Mesendoderm (in vitro differentiated cells): ENCODE measurements around the gene PGAM5.

ENCODE experiments used
- DNase-seq: peaks from one replicate; pipeline ENCODE4 v3.0.0; 2013
- H2AK5ac ChIP-seq: 2 replicates; pipeline ENCODE4 v1.6.1; 2013; ENCODE audit warnings: low read length, inconsistent platforms
- H2BK120ac ChIP-seq: 2 replicates; pipeline ENCODE4 v1.6.1; 2013; ENCODE audit warnings: low read depth, mild to moderate bottlenecking, low read length, moderate library complexity, mixed read lengths
- H2BK15ac ChIP-seq: replicated peaks from 2 replicates; pipeline ENCODE4 v1.6.1; 2013; ENCODE audit warnings: low read depth, mild to moderate bottlenecking, moderate library complexity
- H2BK5ac ChIP-seq: 2 replicates; pipeline ENCODE4 v1.6.1; 2013; ENCODE audit warnings: low read length, inconsistent platforms
- H3K18ac ChIP-seq: 2 replicates; pipeline ENCODE4 v1.6.1; 2013; ENCODE audit warnings: mild to moderate bottlenecking, low read length, mixed read lengths
- H3K23ac ChIP-seq: one replicate; pipeline ENCODE4 v1.6.1; 2013; ENCODE audit warnings: low read length
- H3K27ac ChIP-seq: 2 replicates; pipeline ENCODE4 v1.5.1; 2013; ENCODE audit warnings: low read depth, mild to moderate bottlenecking, inconsistent platforms, low read length, moderate library complexity
- H3K27me3 ChIP-seq: 2 replicates; pipeline ENCODE4 v1.6.1; 2013; ENCODE audit warnings: low read length, control low read depth, mild to moderate bottlenecking, inconsistent platforms; ENCODE audit not compliant: insufficient read depth, poor library complexity
- H3K36me3 ChIP-seq: 2 replicates; pipeline ENCODE4 v1.6.1; 2013; ENCODE audit warnings: low read length, inconsistent platforms; ENCODE audit not compliant: control insufficient read depth, insufficient read depth
- H3K4ac ChIP-seq: one replicate; pipeline ENCODE4 v1.6.1; 2013; ENCODE audit warnings: low read depth, mild to moderate bottlenecking, low read length, moderate library complexity
- H3K4me1 ChIP-seq: 2 replicates; pipeline ENCODE4 v1.6.1; 2013; ENCODE audit warnings: low read depth, low read length, inconsistent platforms; ENCODE audit not compliant: control insufficient read depth
- H3K4me2 ChIP-seq: 2 replicates; pipeline ENCODE4 v1.6.1; 2013; ENCODE audit warnings: low read length
- H3K4me3 ChIP-seq: 2 replicates; pipeline ENCODE4 v1.5.1; 2013; ENCODE audit warnings: mild to moderate bottlenecking, low read length
- H3K56ac ChIP-seq: one replicate; pipeline ENCODE4 v1.6.1; 2013; ENCODE audit warnings: low read length
- H3K79me1 ChIP-seq: 2 replicates; pipeline ENCODE4 v1.6.1; 2013; ENCODE audit warnings: low read length, inconsistent platforms
- H3K79me2 ChIP-seq: 2 replicates; pipeline ENCODE4 v1.6.1; 2013; ENCODE audit warnings: mild to moderate bottlenecking, low read length; ENCODE audit not compliant: control insufficient read depth, insufficient read depth
- H3K9ac ChIP-seq: 2 replicates; pipeline ENCODE4 v1.6.1; 2013; ENCODE audit warnings: low read length, inconsistent platforms
- H4K5ac ChIP-seq: one replicate; pipeline ENCODE4 v1.6.1; 2013; ENCODE audit warnings: low read length
- H4K8ac ChIP-seq: one replicate; pipeline ENCODE4 v1.6.1; 2013; ENCODE audit warnings: low read depth, mild to moderate bottlenecking, control low read depth, low read length, moderate library complexity
- WGBS: extraction: QIAGEN DNeasy Blood & Tissue Kit; methylation state at CpG from one replicate; pipeline ENCODE4 v1.1.7; 2013; ENCODE audit warnings: low lambda C conversion rate, missing lambda C conversion rate; ENCODE audit not compliant: insufficient coverage; ENCODE audit errors: extremely low coverage; 5-methylcytosine and 5-hydroxymethylcytosine counted together

PGAM5 gene

GRCh38 chr12:132719141-132719953 lies 8.7 kb downstream of the PGAM5 start:
- H3K18ac ChIP-seq, result no peak overlapping the region
- H3K27me3 ChIP-seq, result no peaks in the 10 kb centered on the region
- no peak for DNase-seq
- no peak overlapping the region for H4K8ac ChIP-seq
- H3K56ac ChIP-seq, result no peak overlapping the region
- H3K79me2 ChIP-seq, result peaks cover 5% of the 10 kb centered on the region
- peaks cover 2% of the 10 kb centered on the region for H3K79me1 ChIP-seq
- no peak overlapping the region for H3K4me2 ChIP-seq
- H4K5ac ChIP-seq, result no peak overlapping the region
- no peak overlapping the region for H3K9ac ChIP-seq
- no peak overlapping the region for H2AK5ac ChIP-seq
- no peak overlapping the region for H3K4me3 ChIP-seq
- H3K27ac ChIP-seq, result no peak overlapping the region
- H2BK120ac ChIP-seq, result no peak overlapping the region
- no peaks in the 10 kb centered on the region for H3K4me1 ChIP-seq
- no CpG with 5 or more reads among the region's 31 CpGs for WGBS
- no peak overlapping the region for H2BK5ac ChIP-seq
- H2BK15ac ChIP-seq, result no peak overlapping the region
- H3K23ac ChIP-seq, result no peak overlapping the region
- no peak overlapping the region for H3K4ac ChIP-seq
- H3K36me3 ChIP-seq, result peaks cover 25% of the 10 kb centered on the region

DNA sequence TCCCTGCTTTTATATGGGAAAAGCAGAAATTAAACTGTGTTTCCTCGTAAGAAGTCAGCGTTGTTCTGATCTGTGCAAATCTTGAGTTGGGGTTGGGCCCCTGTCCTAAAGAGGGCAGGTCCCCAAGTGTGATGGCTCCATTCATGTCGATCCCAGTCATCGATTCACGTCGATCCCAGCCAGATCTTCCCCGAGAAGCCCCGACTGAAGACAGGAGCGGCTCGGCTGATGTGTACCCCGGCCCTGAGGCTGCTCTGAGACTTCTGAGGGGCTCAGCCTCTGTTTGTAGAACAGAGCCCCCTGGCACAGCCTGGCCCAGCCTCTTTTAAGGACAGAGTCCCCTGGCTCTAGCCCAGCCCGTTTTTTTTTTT lies 9.3 kb downstream of the PGAM5 start:
- H4K5ac ChIP-seq, result no peak overlapping the region
- H2BK5ac ChIP-seq, result no peak overlapping the region
- H3K23ac ChIP-seq, result no peak overlapping the region
- H3K18ac ChIP-seq, result no peak overlapping the region
- WGBS, result no CpG with 5 or more reads among the region's 12 CpGs
- no peak overlapping the region for H2BK15ac ChIP-seq
- no peaks in the 10 kb centered on the region for H3K79me2 ChIP-seq
- no peaks in the 10 kb centered on the region for H3K79me1 ChIP-seq
- H4K8ac ChIP-seq, result no peak overlapping the region
- no peak overlapping the region for H3K27ac ChIP-seq
- no peak overlapping the region for H3K4ac ChIP-seq
- H3K36me3 ChIP-seq, result peaks cover 21% of the 10 kb centered on the region
- no peak overlapping the region for H3K4me2 ChIP-seq
- H2AK5ac ChIP-seq, result no peak overlapping the region
- no peak overlapping the region for H3K4me3 ChIP-seq
- no peaks in the 10 kb centered on the region for H3K4me1 ChIP-seq
- no peak overlapping the region for H2BK120ac ChIP-seq
- H3K9ac ChIP-seq, result no peak overlapping the region
- H3K56ac ChIP-seq, result no peak overlapping the region
- H3K27me3 ChIP-seq, result no peaks in the 10 kb centered on the region
- no peak for DNase-seq

- no CpG with 5 or more reads among the region's 25 CpGs for WGBS
- H3K36me3 ChIP-seq, result peaks cover 23% of the 10 kb centered on the region
Measured at GRCh38 chr12:132720606-132721345, 10.1 kb downstream of the PGAM5 start.

GRCh38 chr12:132723015-132723763 lies 12.5 kb downstream of the PGAM5 start:
- Histone ChIP-seq H3K79me1 (no peaks in the 10 kb centered on the region), H3K27ac (no peak overlapping the region), H3K4me2 (no peak overlapping the region), H3K9ac (no peak overlapping the region), H3K27me3 (no peaks in the 10 kb centered on the region), H3K4ac (no peak overlapping the region), H2BK15ac (no peak overlapping the region), H3K36me3 (peaks cover 34% of the 10 kb centered on the region), H2AK5ac (no peak overlapping the region), H4K8ac (no peak overlapping the region), H3K4me1 (no peaks in the 10 kb centered on the region), H3K56ac (no peak overlapping the region), H3K79me2 (no peaks in the 10 kb centered on the region), H3K23ac (no peak overlapping the region), H3K18ac (no peak overlapping the region), H2BK120ac (no peak overlapping the region), H2BK5ac (no peak overlapping the region), H4K5ac (no peak overlapping the region), H3K4me3 (no peak overlapping the region)
- no peak for DNase-seq
- no CpG with 5 or more reads among the region's 30 CpGs for WGBS

More at GRCh38 chr12:132720606-132721345, 10.1 kb downstream of the PGAM5 start:
- Histone ChIP-seq H3K4ac (no peak overlapping the region), H3K4me2 (no peak overlapping the region), H4K8ac (no peak overlapping the region), H2BK120ac (no peak overlapping the region), H3K27ac (no peak overlapping the region), H3K56ac (no peak overlapping the region), H3K79me2 (no peaks in the 10 kb centered on the region), H3K18ac (no peak overlapping the region), H3K27me3 (no peaks in the 10 kb centered on the region), H3K4me1 (no peaks in the 10 kb centered on the region), H2AK5ac (no peak overlapping the region), H4K5ac (no peak overlapping the region), H3K23ac (no peak overlapping the region), H2BK15ac (no peak overlapping the region), H2BK5ac (no peak overlapping the region), H3K9ac (no peak overlapping the region), H3K79me1 (no peaks in the 10 kb centered on the region), H3K4me3 (no peak overlapping the region)
- DNase-seq, result no peak

DNA sequence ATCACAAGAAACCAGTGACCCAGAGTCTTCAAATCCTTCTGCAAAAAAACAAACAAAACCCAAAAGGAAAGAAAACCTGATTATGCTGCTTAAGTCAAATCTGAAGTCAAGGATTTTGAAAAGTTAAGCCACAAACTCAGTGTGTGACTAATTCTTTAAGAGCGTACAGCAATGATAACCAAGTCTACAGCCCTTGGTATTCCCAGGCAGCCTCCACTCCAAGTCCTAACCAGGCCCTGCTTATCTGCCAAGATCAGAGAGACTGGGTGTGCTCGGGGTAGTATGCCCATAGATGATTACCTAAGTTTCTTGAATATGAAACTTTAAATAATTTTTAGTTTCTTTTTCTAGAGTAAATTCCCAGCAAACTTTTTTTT lies 13.1 kb downstream of the PGAM5 start:
- no CpG with 5 or more reads among the region's 2 CpGs for WGBS
- no peak overlapping the region for H2AK5ac ChIP-seq

More for the DNA sequence above, 13.1 kb downstream of the PGAM5 start:
- H3K23ac ChIP-seq, result no peak overlapping the region
- H3K27ac ChIP-seq, result no peak overlapping the region
- H3K4ac ChIP-seq, result no peak overlapping the region
- H3K4me2 ChIP-seq, result no peak overlapping the region
- H3K79me2 ChIP-seq, result no peaks in the 10 kb centered on the region
- no peak overlapping the region for H2BK5ac ChIP-seq
- H3K18ac ChIP-seq, result no peak overlapping the region
- no peak overlapping the region for H2BK15ac ChIP-seq
- no peak for DNase-seq
- H3K56ac ChIP-seq, result no peak overlapping the region
- H3K79me1 ChIP-seq, result no peaks in the 10 kb centered on the region
- no peaks in the 10 kb centered on the region for H3K4me1 ChIP-seq
- no peak overlapping the region for H4K8ac ChIP-seq
- H2BK120ac ChIP-seq, result no peak overlapping the region
- no peak overlapping the region for H3K4me3 ChIP-seq
- H3K27me3 ChIP-seq, result no peaks in the 10 kb centered on the region
- H3K36me3 ChIP-seq, result peaks cover 36% of the 10 kb centered on the region
- H3K9ac ChIP-seq, result no peak overlapping the region
- no peak overlapping the region for H4K5ac ChIP-seq
